Astrocyte (in vitro differentiated cells and primary cell): Measurements from ENCODE around the gene FANCE.
A peak's percentile ranks its signal among the peaks of the same experiment; 100 is the strongest.

Experiments
- CTCF ChIP-seq: IDR thresholded peaks from 2 replicates; pipeline ENCODE4 v1.5.1; 2011; ENCODE audit warnings: low read depth, mild to moderate bottlenecking, inconsistent platforms, low read length, moderate library complexity; ENCODE audit not compliant: insufficient read depth
- EZH2 ChIP-seq: IDR thresholded peaks from 2 replicates; pipeline ENCODE4 v1.6.1; 2012; ENCODE audit warnings: mild to moderate bottlenecking, low read length, inconsistent platforms; ENCODE audit not compliant: insufficient read depth

- TF ChIP-seq EZH2 (no peak), CTCF (peak; percentile 59)
Observed at GRCh38 chr6:35415065-35415891, 36.9 kb upstream of the FANCE start.
